DOHH2 (cell line): ENCODE data around the gene BOLA3.

ENCODE experiments used
- H3F3A ChIP-seq: fragments of 200-600 bp; sonication (generic), shearing (Covaris generic); 2 replicates; pipeline ENCODE4 v1.6.0; 2016; ENCODE audit warnings: antibody characterized with exemption, mild to moderate bottlenecking; ENCODE audit not compliant: control insufficient read depth, insufficient read depth
- H3K27ac ChIP-seq: fragments of 200-600 bp; sonication (generic); 2 replicates; pipeline ENCODE4 v1.5.1; 2014; ENCODE audit warnings: low read depth, mild to moderate bottlenecking, low read length, moderate library complexity
- H3K27me3 ChIP-seq: fragments of 200-600 bp; sonication (generic); 2 replicates; pipeline ENCODE4 v1.6.1; 2014; ENCODE audit warnings: mild to moderate bottlenecking, low read length, mixed read lengths; ENCODE audit not compliant: control insufficient read depth
- H3K36me3 ChIP-seq: fragments of 200-600 bp; sonication (generic); 2 replicates; pipeline ENCODE4 v1.6.1; 2014; ENCODE audit warnings: mild to moderate bottlenecking, low read length, moderate library complexity, mixed read lengths; ENCODE audit not compliant: control insufficient read depth
- H3K4me1 ChIP-seq: fragments of 200-600 bp; sonication (generic); 2 replicates; pipeline ENCODE4 v1.6.1; 2014; ENCODE audit warnings: mild to moderate bottlenecking, low read length, mixed read lengths; ENCODE audit not compliant: control insufficient read depth
- H3K4me2 ChIP-seq: fragments of 200-600 bp; sonication (generic); 2 replicates; pipeline ENCODE4 v1.6.0; 2014; ENCODE audit warnings: mild to moderate bottlenecking, low read length, moderate library complexity
- H3K4me3 ChIP-seq: fragments of 200-600 bp; sonication (generic); 2 replicates; pipeline ENCODE4 v1.5.1; 2014; ENCODE audit warnings: mild to moderate bottlenecking, low read length, mixed read lengths
- H3K79me2 ChIP-seq: fragments of 200-600 bp; sonication (generic); 2 replicates; pipeline ENCODE4 v1.6.1; 2014; ENCODE audit warnings: mild to moderate bottlenecking, low read length, mixed read lengths; ENCODE audit not compliant: control insufficient read depth
- H3K9me2 ChIP-seq: fragments of 200-600 bp; sonication (generic); replicated peaks from 2 replicates; pipeline ENCODE4 v1.6.1; 2014; ENCODE audit warnings: mild to moderate bottlenecking, low read length, mixed read lengths; ENCODE audit not compliant: control insufficient read depth
- H3K9me3 ChIP-seq: fragments of 200-600 bp; sonication (generic); 2 replicates; pipeline ENCODE4 v1.6.1; 2014; ENCODE audit warnings: antibody characterized with exemption, low read length, mixed read lengths; ENCODE audit not compliant: control insufficient read depth, insufficient read depth
- H4K20me1 ChIP-seq: fragments of 200-600 bp; sonication (generic); 2 replicates; pipeline ENCODE4 v1.6.0; 2014; ENCODE audit warnings: low read depth, mild to moderate bottlenecking, antibody characterized with exemption, low read length, moderate library complexity; ENCODE audit not compliant: control insufficient read depth, insufficient read depth
- CTCF ChIP-seq: fragments of 200-600 bp; sonication (generic); IDR thresholded peaks from one replicate; pipeline ENCODE4 v1.5.1; 2014; ENCODE audit warnings: antibody characterized with exemption, mild to moderate bottlenecking, low read depth, low read length; ENCODE audit not compliant: poor library complexity, severe bottlenecking
- EZH2phosphoT487 ChIP-seq: fragments of 200-600 bp; sonication (generic); IDR thresholded peaks from 2 replicates; pipeline ENCODE4 v1.6.1; 2017; ENCODE audit warnings: borderline replicate concordance, mild to moderate bottlenecking, antibody characterized with exemption, low read length, moderate library complexity, mixed read lengths

Gene BOLA3

GRCh38 chr2:74142340-74142739, 5.4 kb downstream of the BOLA3 start:
- no peaks in the 10 kb centered on the region for H3K27me3 ChIP-seq
- H3K36me3 ChIP-seq, result peaks cover 21% of the 10 kb centered on the region
- H3K4me3 ChIP-seq, result no peak overlapping the region
- H3K9me3 ChIP-seq, result no peaks in the 10 kb centered on the region
- TF ChIP-seq CTCF (peak; percentile 45), EZH2phosphoT487 (no peak)
- no peak overlapping the region for H3K27ac ChIP-seq
- H3K4me2 ChIP-seq, result no peak overlapping the region
- no peaks in the 10 kb centered on the region for H3K9me2 ChIP-seq
- H3K79me2 ChIP-seq, result peaks cover 13% of the 10 kb centered on the region
- no peaks in the 10 kb centered on the region for H4K20me1 ChIP-seq
- peaks cover 9% of the 10 kb centered on the region for H3K4me1 ChIP-seq
- H3F3A ChIP-seq, result no peaks in the 10 kb centered on the region

- TF ChIP-seq CTCF (no peak), EZH2phosphoT487 (no peak)
- Histone ChIP-seq H3K9me2 (no peaks in the 10 kb centered on the region), H3K36me3 (peaks cover 29% of the 10 kb centered on the region), H4K20me1 (no peaks in the 10 kb centered on the region), H3K27me3 (no peaks in the 10 kb centered on the region), H3K4me2 (no peak overlapping the region), H3K27ac (no peak overlapping the region), H3K9me3 (no peaks in the 10 kb centered on the region), H3K4me3 (no peak overlapping the region), H3K79me2 (no peaks in the 10 kb centered on the region), H3K4me1 (no peaks in the 10 kb centered on the region), H3F3A (no peaks in the 10 kb centered on the region)
Observed at GRCh38 chr2:74138600-74139323, 8.9 kb downstream of the BOLA3 start.

GRCh38 chr2:74137651-74138599, 9.8 kb downstream of the BOLA3 start:
- TF ChIP-seq EZH2phosphoT487 (no peak), CTCF (no peak)
- no peaks in the 10 kb centered on the region for H4K20me1 ChIP-seq
- H3K4me2 ChIP-seq, result no peak overlapping the region
- no peaks in the 10 kb centered on the region for H3K9me2 ChIP-seq
- no peaks in the 10 kb centered on the region for H3F3A ChIP-seq
- no peaks in the 10 kb centered on the region for H3K9me3 ChIP-seq
- no peaks in the 10 kb centered on the region for H3K27me3 ChIP-seq
- H3K79me2 ChIP-seq, result no peaks in the 10 kb centered on the region
- H3K4me1 ChIP-seq, result no peaks in the 10 kb centered on the region
- no peak overlapping the region for H3K27ac ChIP-seq
- peaks cover 29% of the 10 kb centered on the region for H3K36me3 ChIP-seq
- no peak overlapping the region for H3K4me3 ChIP-seq
